Ureter (tissue), 1 donor: ENCODE data around the gene CHST11. TPM values are rescaled to one million over a fixed set of nuclear protein-coding genes. Genes with fewer than 3 reads are reported as not detected.
"Not testable (repeated sequence)": the region's sequence is repeated elsewhere in the genome, so short reads cannot be mapped to it uniquely, and the experiment has no call there.

Experiments used
- DNase-seq: peaks from one replicate; pipeline ENCODE4 v3.0.0-alpha.2; 2020; ENCODE audit warnings: low spot score
- total RNA-seq: library from RNA; stranded (reverse); gene quantifications from one replicate; pipeline ENCODE4 v1.2.4, GENCODE V29; 2023
- donor health status: DM: yes; HTN: yes; CAD: no.

Gene CHST11
- total RNA-seq, 1 donor from 2014 or later: 10.8 TPM

DNA sequence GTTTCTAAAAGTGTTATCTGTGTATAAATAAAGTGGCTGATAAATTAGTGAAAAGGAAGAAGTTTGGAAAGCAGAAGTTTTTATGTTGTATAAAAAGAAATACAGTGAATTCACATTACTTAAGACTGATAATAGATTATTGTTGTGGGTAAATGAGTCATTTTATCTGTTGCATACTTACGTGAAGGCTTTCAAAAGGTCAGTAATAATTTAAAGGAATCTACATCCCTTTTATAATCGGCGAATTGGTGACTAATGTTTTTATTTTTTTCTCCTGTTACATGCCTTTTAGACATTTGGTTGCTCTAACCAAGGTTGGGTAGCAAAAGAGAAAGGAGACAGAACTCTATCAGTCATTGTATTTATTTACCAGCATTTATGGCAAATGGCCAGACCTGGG, 345.5 kb downstream of the CHST11 start:
- no peak for DNase-seq

DNA sequence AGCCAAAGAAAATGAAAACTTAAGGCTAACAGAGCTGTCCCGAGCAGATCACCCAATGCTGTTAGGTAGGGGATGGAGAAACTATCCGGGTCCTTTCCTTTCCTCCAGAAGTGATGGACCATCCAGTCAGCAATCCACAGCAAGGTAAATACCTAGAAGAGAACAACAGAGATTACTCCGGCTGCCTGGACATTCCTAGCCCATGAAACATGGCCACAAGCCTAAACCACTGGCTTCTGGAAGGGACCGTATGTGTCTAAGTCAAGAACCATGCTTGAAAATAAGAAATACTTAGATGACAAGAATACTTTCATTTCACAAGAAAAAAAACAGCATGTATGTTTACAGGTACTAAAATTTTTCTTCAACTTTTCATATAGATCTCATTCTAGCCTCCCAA, 348.4 kb downstream of the CHST11 start:
- no peak for DNase-seq

DNA sequence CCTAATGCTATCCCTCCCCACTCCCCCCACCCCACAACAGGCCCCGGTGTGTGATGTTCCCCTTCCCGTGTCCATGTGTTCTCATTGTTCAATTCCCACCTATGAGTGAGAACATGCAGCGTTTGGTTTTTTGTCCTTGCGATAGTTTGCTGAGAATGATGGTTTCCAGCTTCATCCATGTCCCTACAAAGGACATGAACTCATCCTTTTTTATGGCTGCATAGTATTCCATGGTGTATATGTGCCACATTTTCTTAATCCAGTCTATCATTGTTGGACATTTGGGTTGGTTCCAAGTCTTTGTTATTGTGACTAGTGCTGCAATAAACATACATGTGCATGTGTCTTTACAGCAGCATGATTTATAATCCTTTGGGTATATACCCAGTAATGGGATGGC, 349.4 kb downstream of the CHST11 start:
- not testable (repeated sequence) for DNase-seq

DNA sequence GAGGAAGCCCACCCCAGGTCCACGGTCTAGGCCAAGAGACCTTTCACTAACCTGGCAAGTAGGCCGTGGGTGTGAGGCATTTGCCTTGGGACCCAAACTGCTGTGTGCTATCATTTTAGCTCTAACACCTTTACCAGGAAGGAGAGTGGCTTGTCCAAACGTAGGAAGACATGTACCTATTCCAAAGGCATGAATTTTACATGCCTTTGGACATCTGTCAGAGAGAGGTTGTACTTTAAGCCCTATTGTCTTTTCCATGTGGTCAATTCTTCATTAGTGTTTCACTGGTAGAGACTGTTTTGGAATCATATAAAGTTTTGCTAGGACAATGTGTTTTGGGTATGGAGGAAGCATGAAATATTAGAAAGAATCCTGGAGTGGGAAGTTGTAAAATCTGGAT, 352.5 kb downstream of the CHST11 start:
- no peak for DNase-seq

DNA sequence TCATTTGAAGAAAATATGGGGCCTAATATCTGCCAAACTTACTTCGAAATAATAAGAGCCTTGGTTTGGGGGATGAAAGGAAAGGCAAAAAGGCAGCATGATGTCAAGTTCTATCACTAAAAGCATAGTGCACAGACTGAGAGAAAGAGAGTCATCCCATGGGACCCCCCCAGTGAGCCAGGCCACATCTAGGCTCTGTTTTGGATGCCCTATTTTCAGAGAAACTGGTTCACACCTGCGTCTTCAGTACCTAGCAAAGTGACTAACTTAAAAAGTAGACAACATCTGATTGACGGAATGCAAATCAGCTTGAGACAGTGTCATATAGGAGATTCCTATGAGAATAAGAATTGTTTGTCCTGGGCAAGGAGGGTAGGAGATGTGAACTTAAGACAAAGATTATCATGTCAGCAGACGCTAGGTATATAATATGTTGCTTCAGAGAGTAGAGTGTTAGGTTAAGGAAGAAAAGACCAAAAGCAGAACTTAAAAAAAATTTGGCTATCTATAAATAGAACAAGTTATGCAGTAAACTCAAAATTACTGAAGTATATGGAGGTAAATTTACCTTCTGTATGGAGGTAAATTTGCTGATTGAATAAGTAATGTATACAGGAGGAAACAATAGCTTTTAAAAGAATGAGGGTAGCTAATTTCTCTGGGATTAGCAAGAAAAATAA, 353.1 kb downstream of the CHST11 start:
- DNase-seq: no peak

Other genes with a start within 250 kb of the CHST11 start
- gene TXNRD1, start 241.2 kb upstream of the CHST11 start, total RNA-seq: 45.5 TPM
- 4.7 TPM for gene EID3, start 153.2 kb upstream of the CHST11 start, total RNA-seq